SK-N-SH (cell line): ENCODE measurements around the gene GLDC. TPM values are rescaled to one million over a fixed set of nuclear protein-coding genes. Genes with fewer than 3 reads are reported as not detected.

Experiments
- CTCF ChIA-PET: fragments of 300-600, 350-600 bp; formaldehyde crosslinking; extraction: SDS; loops from one replicate; lab custom pipeline; 2021; lab: Yijun Ruan, JAX
- POLR2A ChIA-PET: fragments of 350-600 bp; sonication (Branson Sonifier 250); formaldehyde crosslinking; extraction: SDS; loops from one replicate; lab custom pipeline; 2020; ENCODE audit warnings: antibody characterized with exemption, inconsistent platforms; lab: Yijun Ruan, JAX
- DNase-seq: peaks from one replicate; pipeline ENCODE4 v3.0.0; 2012
- H2AFZ ChIP-seq: fragments of 200-600 bp; sonication (generic); 2 replicates; pipeline ENCODE4 v1.8.1; 2016; ENCODE audit warnings: antibody characterized with exemption, mild to moderate bottlenecking, low read depth
- H3F3A ChIP-seq: fragments of 200-600 bp; sonication (generic); replicated peaks from 2 replicates; pipeline ENCODE3; 2016; ENCODE audit warnings: antibody characterized with exemption, mild to moderate bottlenecking; ENCODE audit not compliant: insufficient read depth
- H3K27ac ChIP-seq, 2 experiments: fragments of 200-500 bp in 1 of 2; fragments of 200-600 bp in 1 of 2; sonication (Bioruptor generic) in 1 of 2; sonication (generic), shearing (Covaris generic) in 1 of 2; 2 replicates each; pipeline versions ENCODE4 v1.5.1 to v1.6.1; 2014 to 2016; ENCODE audit warnings: low read depth in 2 of 2, inconsistent platforms in 1 of 2, low read length in 1 of 2, mild to moderate bottlenecking in 1 of 2, mixed read lengths in 1 of 2
- H3K27me3 ChIP-seq: fragments of 200-600 bp; sonication (generic), shearing (Covaris generic); 2 replicates; pipeline ENCODE4 v1.6.1; 2016; ENCODE audit warnings: mixed run types; ENCODE audit not compliant: insufficient read depth
- H3K36me3 ChIP-seq, 2 experiments: fragments of 200-500 bp in 1 of 2; fragments of 200-600 bp in 1 of 2; sonication (Bioruptor generic) in 1 of 2; sonication (generic) in 1 of 2; replicated peaks in 1 of 2; 2 replicates each; pipeline versions ENCODE3 to v1.5.1; 2014 to 2016; ENCODE audit warnings: low read length in 1 of 2, mild to moderate bottlenecking in 1 of 2; ENCODE audit not compliant: insufficient read depth in 2 of 2, control insufficient read depth in 1 of 2
- H3K4me1 ChIP-seq, 2 experiments: fragments of 200-500 bp in 1 of 2; fragments of 200-600 bp in 1 of 2; sonication (Bioruptor generic) in 1 of 2; sonication (generic), shearing (Covaris generic) in 1 of 2; 2 replicates each; pipeline versions ENCODE4 v1.5.1 to v1.6.1; 2014 to 2016; ENCODE audit warnings: low read depth in 1 of 2, low read length in 1 of 2, mixed run types in 1 of 2; ENCODE audit not compliant: insufficient read depth in 2 of 2, control insufficient read depth in 1 of 2
- H3K4me2 ChIP-seq: fragments of 200-600 bp; sonication (generic), shearing (Covaris generic); 2 replicates; pipeline ENCODE4 v1.6.1; 2017; ENCODE audit warnings: mixed run types
- H3K4me3 ChIP-seq, 2 experiments: fragments of 200-500 bp in 1 of 2; fragments of 200-600 bp in 1 of 2; sonication (Bioruptor generic) in 1 of 2; sonication (generic), shearing (Covaris generic) in 1 of 2; 2 replicates each; pipeline versions ENCODE4 v1.5.1 to v1.8.1; 2014 to 2016; ENCODE audit warnings: low read depth in 2 of 2, inconsistent platforms in 1 of 2, low read length in 1 of 2, mild to moderate bottlenecking in 1 of 2, mixed read lengths in 1 of 2, moderate library complexity in 1 of 2
- H3K79me2 ChIP-seq: fragments of 200-600 bp; sonication (generic); 2 replicates; pipeline ENCODE4 v1.8.1; 2017; ENCODE audit warnings: mild to moderate bottlenecking; ENCODE audit not compliant: insufficient read depth
- H3K9ac ChIP-seq: fragments of 200-600 bp; sonication (generic); 2 replicates; pipeline ENCODE4 v1.6.1; 2017; ENCODE audit warnings: mixed run types
- H3K9me2 ChIP-seq: fragments of 200-600 bp; sonication (generic); 2 replicates; pipeline ENCODE4 v1.6.1; 2017; ENCODE audit warnings: mixed run types
- H3K9me3 ChIP-seq: fragments of 200-600 bp; sonication (generic); 2 replicates; pipeline ENCODE4 v1.6.1; 2017; ENCODE audit warnings: mixed run types, mild to moderate bottlenecking, moderate library complexity
- H4K20me1 ChIP-seq: fragments of 200-600 bp; sonication (generic); 2 replicates; pipeline ENCODE4 v1.6.1; 2017; ENCODE audit warnings: mild to moderate bottlenecking, mixed run types; ENCODE audit not compliant: insufficient read depth
- CHD2 ChIP-seq: fragments of 150-350 bp; IDR thresholded peaks from 2 replicates; pipeline ENCODE4 v1.6.1; 2018; ENCODE audit warnings: low read length; ENCODE audit not compliant: partially characterized antibody
- EP300 ChIP-seq, 2 experiments: IDR thresholded peaks; 2 replicates each; pipeline versions ENCODE4 v1.4.0 to v1.6.1; 2012; ENCODE audit warnings: borderline replicate concordance in 1 of 2, low read depth in 1 of 2, low read length in 1 of 2
- EZH2phosphoT487 ChIP-seq: fragments of 200-600 bp; sonication (generic); IDR thresholded peaks from 2 replicates; pipeline ENCODE4 v1.6.1; 2017; ENCODE audit warnings: low read depth, mixed run types, mild to moderate bottlenecking, antibody characterized with exemption, moderate library complexity, borderline replicate concordance
- FOSL2 ChIP-seq: IDR thresholded peaks from 2 replicates; pipeline ENCODE4 v1.4.0; 2012; ENCODE audit warnings: low read depth, mild to moderate bottlenecking, moderate library complexity, borderline replicate concordance
- FOXM1 ChIP-seq: IDR thresholded peaks from 2 replicates; pipeline ENCODE4 v1.4.0; 2012; ENCODE audit warnings: low read depth, mild to moderate bottlenecking
- GABPA ChIP-seq: IDR thresholded peaks from 2 replicates; pipeline ENCODE4 v1.4.0; 2012; ENCODE audit warnings: low read depth, mild to moderate bottlenecking
- GATA2 ChIP-seq: sonication (generic); formaldehyde crosslinking; IDR thresholded peaks from 2 replicates; pipeline ENCODE4 v1.5.0; 2020; ENCODE audit warnings: mild to moderate bottlenecking, missing genetic modification reagents
- JUND ChIP-seq: IDR thresholded peaks from 2 replicates; pipeline ENCODE4 v1.4.0; 2012
- MEF2A ChIP-seq: IDR thresholded peaks from 2 replicates; pipeline ENCODE4 v1.4.0; 2012; ENCODE audit warnings: low read depth, borderline replicate concordance
- MXI1 ChIP-seq: IDR thresholded peaks from 2 replicates; pipeline ENCODE4 v1.6.1; 2012; ENCODE audit warnings: mild to moderate bottlenecking, low read depth, low read length, improper control_type of control experiment
- NFIC ChIP-seq: IDR thresholded peaks from 2 replicates; pipeline ENCODE4 v1.4.0; 2012; ENCODE audit warnings: borderline replicate concordance
- NRF1 ChIP-seq: IDR thresholded peaks from 2 replicates; pipeline ENCODE4 v1.6.1; 2012; ENCODE audit warnings: low read depth, mild to moderate bottlenecking, low read length
- PBX3 ChIP-seq: IDR thresholded peaks from 2 replicates; pipeline ENCODE4; 2012
- RAD21 ChIP-seq: IDR thresholded peaks from 2 replicates; pipeline ENCODE4 v1.6.1; 2012; ENCODE audit warnings: mild to moderate bottlenecking, low read length
- RCOR1 ChIP-seq: fragments of 150-350 bp; IDR thresholded peaks from 2 replicates; pipeline ENCODE4 v1.6.1; 2017; ENCODE audit warnings: antibody characterized with exemption, low read length
- RFX5 ChIP-seq: IDR thresholded peaks from 2 replicates; pipeline ENCODE4 v1.6.1; 2012; ENCODE audit warnings: mild to moderate bottlenecking, improper control_type of control experiment, low read length
- SMC3 ChIP-seq: IDR thresholded peaks from 2 replicates; pipeline ENCODE4 v1.6.1; 2012; ENCODE audit warnings: low read depth, low read length, improper control_type of control experiment
- TCF12 ChIP-seq: IDR thresholded peaks from 2 replicates; pipeline ENCODE4 v1.4.0; 2012
- USF2 ChIP-seq: fragments of 150-350 bp; IDR thresholded peaks from 2 replicates; pipeline ENCODE4 v1.6.1; 2017; ENCODE audit warnings: antibody characterized with exemption, low read length, low read depth, borderline replicate concordance
- WGBS: methylation state at CpG from one replicate; pipeline ENCODE4 v1.1.6; 2017; ENCODE audit warnings: low lambda C conversion rate; 5-methylcytosine and 5-hydroxymethylcytosine counted together
- polyA plus RNA-seq, 3 experiments: library from polyadenylated mRNA; depleted of rRNA; stranded (reverse); fragments of >200 nt; gene quantifications; 2 replicates each; pipeline ENCODE4 v1.2.3, GENCODE V29; 2012

Gene GLDC
- polyA plus RNA-seq, 1 of the 3 experiments (the other 2 are of a cell fraction) = 4.1 TPM

GRCh38 chr9:6592791-6593190 is 52.7 kb downstream of the GLDC start:
- no peaks in the 10 kb centered on the region for H3K36me3 ChIP-seq
- H2AFZ ChIP-seq = no peak overlapping the region
- WGBS = 87% methylated on average over 4 of the region's 4 CpGs
- no peaks in the 10 kb centered on the region for H3K9me3 ChIP-seq
- H3K79me2 ChIP-seq = no peaks in the 10 kb centered on the region
- H3K4me3 ChIP-seq = no peak overlapping the region
- no peak overlapping the region for H3K4me2 ChIP-seq
- H3K4me1 ChIP-seq = no peaks in the 10 kb centered on the region
- TF ChIP-seq RCOR1 = no peak
- H4K20me1 ChIP-seq = no peaks in the 10 kb centered on the region
- H3K9me2 ChIP-seq = no peaks in the 10 kb centered on the region
- DNase-seq = no peak
- no peak overlapping the region for H3K27ac ChIP-seq
- no peak overlapping the region for H3K9ac ChIP-seq
- H3K27me3 ChIP-seq = no peaks in the 10 kb centered on the region
- ChIA-PET CTCF (no interaction called here), POLR2A (no interaction called here)
- no peaks in the 10 kb centered on the region for H3F3A ChIP-seq

GRCh38 chr9:6592231-6592630 is 53.3 kb downstream of the GLDC start:
- CTCF ChIA-PET = interaction anchor here (1.3 kb wide), 1 partner anchor 238 kb away, joined by 4 read pairs; no protein-coding TSS in a partner anchor
- Histone ChIP-seq H3K36me3 (no peaks in the 10 kb centered on the region), H3F3A (no peaks in the 10 kb centered on the region), H3K9ac (no peak overlapping the region), H4K20me1 (no peaks in the 10 kb centered on the region), H3K27ac (no peak overlapping the region), H3K9me3 (no peaks in the 10 kb centered on the region), H3K27me3 (no peaks in the 10 kb centered on the region), H3K9me2 (no peaks in the 10 kb centered on the region), H3K4me2 (no peak overlapping the region), H3K4me1 (no peaks in the 10 kb centered on the region), H3K4me3 (no peak overlapping the region), H2AFZ (no peak overlapping the region), H3K79me2 (no peaks in the 10 kb centered on the region)
- TF ChIP-seq GATA2 = no peak
- TF ChIP-seq NFIC = no peak
- TF ChIP-seq CHD2 = no peak
- TF ChIP-seq USF2 = no peak
- no peak for TF ChIP-seq MEF2A
- no peak for TF ChIP-seq SMC3
- no peak for TF ChIP-seq MXI1
- TF ChIP-seq FOXM1 = no peak
- TF ChIP-seq EZH2phosphoT487 = no peak
- TF ChIP-seq EP300 (IDR thresholded peaks at IDR 0.05; ENCODE audit: borderline replicate concordance in 1 of 2, low read depth in 1 of 2, low read length in 1 of 2) = no peak
- no peak for TF ChIP-seq TCF12
- no peak for TF ChIP-seq FOSL2
- TF ChIP-seq RAD21 = no peak
- TF ChIP-seq RFX5 = no peak
- no peak for TF ChIP-seq NRF1
- TF ChIP-seq JUND = no peak
- TF ChIP-seq GABPA = no peak
- TF ChIP-seq PBX3 = no peak
- 55% methylated on average over 2 of the region's 2 CpGs for WGBS
- POLR2A ChIA-PET = no interaction called here
- DNase-seq = no peak
